ENCODE measurements around the gene TET2. TPM values are rescaled to one million over a fixed set of nuclear protein-coding genes. Genes with fewer than 3 reads are reported as not detected.

Gene TET2
- polyA plus RNA-seq, 3 donors = 22.6 to 47.1 (median 42.5) TPM

DNA sequence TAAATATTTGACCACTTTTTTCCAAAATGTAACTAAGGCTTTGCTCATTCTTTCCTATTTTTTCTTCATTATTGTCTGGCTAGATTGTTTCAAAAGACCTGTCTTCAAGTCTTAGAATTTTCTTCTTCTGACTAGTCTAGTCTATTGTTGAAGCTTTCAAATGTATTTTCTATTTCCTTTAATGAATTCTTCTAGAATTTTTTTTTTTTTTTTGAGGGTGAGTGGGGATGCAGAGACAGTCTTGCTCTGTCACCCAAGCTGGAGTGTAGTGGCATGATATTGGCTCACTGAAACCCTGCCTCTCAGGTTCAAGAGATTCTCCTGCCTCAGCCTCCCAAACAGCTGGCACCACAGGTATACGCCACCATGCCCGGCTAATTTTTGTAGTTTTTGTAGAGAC, 141.4 kb downstream of the TET2 start:
- H3K36me3 Mint-ChIP-seq = peaks cover 0 to 4% of the 10 kb centered on the region in 2 donors
- no peak for DNase-seq
- Histone ChIP-seq H3K79me2 (ENCODE audit: insufficient read depth, low read length) (no peaks in the 10 kb centered on the region), H3K27me3 (ENCODE audit: control insufficient read depth in 2 of 2, insufficient read depth in 2 of 2, low read length in 2 of 2) (no peaks in the 10 kb centered on the region), H2AFZ (ENCODE audit: insufficient read depth, low read depth, low read length, poor library complexity, severe bottlenecking) (no peak overlapping the region), H3K4me3 (replicated peaks in 1 of 3; ENCODE audit: low read depth in 2 of 3, low read length in 3 of 3) (no peak overlapping the region), H3K4me1 (ENCODE audit: control insufficient read depth in 1 of 2, insufficient read depth in 2 of 2, low read length in 2 of 2) (no peaks in the 10 kb centered on the region), H4K20me1 (ENCODE audit: insufficient read depth, low read length) (no peaks in the 10 kb centered on the region), H3K27ac (ENCODE audit: low read depth in 1 of 2, low read length in 2 of 2) (no peak overlapping the region), H3K4me2 (replicated peaks; ENCODE audit: extremely low read depth, low read length, poor library complexity, severe bottlenecking) (no peak overlapping the region), H3K9ac (ENCODE audit: insufficient read depth, low read length, poor library complexity, severe bottlenecking) (no peak overlapping the region), H3K9me3 (replicated peaks in 1 of 2; ENCODE audit: control insufficient read depth in 1 of 2, insufficient read depth in 1 of 2, low read length in 2 of 2) (peaks cover 11 to 13% of the 10 kb centered on the region in 2 donors), H3K36me3 (replicated peaks in 1 of 2; ENCODE audit: control insufficient read depth in 1 of 2, insufficient read depth in 2 of 2, low read length in 2 of 2) (no peaks in the 10 kb centered on the region)
- no peaks in the 10 kb centered on the region for H3K27me3 Mint-ChIP-seq (ENCODE audit: low read depth in 3 of 3)
- H3K4me1 Mint-ChIP-seq = peaks cover 7% of the 10 kb centered on the region
- H3K27ac Mint-ChIP-seq = no peak overlapping the region
- TF ChIP-seq, protein P1, sequence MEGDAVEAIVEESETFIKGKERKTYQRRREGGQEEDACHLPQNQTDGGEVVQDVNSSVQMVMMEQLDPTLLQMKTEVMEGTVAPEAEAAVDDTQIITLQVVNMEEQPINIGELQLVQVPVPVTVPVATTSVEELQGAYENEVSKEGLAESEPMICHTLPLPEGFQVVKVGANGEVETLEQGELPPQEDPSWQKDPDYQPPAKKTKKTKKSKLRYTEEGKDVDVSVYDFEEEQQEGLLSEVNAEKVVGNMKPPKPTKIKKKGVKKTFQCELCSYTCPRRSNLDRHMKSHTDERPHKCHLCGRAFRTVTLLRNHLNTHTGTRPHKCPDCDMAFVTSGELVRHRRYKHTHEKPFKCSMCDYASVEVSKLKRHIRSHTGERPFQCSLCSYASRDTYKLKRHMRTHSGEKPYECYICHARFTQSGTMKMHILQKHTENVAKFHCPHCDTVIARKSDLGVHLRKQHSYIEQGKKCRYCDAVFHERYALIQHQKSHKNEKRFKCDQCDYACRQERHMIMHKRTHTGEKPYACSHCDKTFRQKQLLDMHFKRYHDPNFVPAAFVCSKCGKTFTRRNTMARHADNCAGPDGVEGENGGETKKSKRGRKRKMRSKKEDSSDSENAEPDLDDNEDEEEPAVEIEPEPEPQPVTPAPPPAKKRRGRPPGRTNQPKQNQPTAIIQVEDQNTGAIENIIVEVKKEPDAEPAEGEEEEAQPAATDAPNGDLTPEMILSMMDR (IDR thresholded peaks at IDR 0.05) = no peak
- no CpG with 5 or more reads among the region's 2 CpGs for WGBS (ENCODE audit: insufficient coverage)
- no peak overlapping the region for H3K4me3 Mint-ChIP-seq
- H3K9me3 Mint-ChIP-seq = peaks cover 11 to 17% (median 14%) of the 10 kb centered on the region in 7 donors
- intact Hi-C loops (cut with micrococcal nuclease) = no loop called here

DNA sequence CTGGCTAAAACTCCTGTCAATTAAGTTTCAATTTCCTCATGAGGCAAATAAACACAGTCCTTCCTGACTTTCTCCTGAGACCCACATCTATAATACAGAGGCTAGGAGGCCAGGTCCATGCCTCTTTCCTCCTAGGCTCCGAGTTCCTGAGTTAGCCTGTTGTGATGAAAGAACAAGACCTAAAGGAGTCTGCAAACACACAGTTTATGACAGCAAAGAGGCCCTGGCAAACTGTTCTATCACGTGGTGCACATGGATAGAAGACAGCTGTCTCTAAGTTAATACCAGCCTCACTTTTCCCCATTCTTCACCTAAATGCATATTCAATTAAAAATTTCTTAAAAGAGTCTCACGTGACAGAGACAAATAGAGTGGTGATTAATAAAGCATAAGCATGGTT, 145.2 kb downstream of the TET2 start:
- no peak overlapping the region for H3K27ac ChIP-seq (ENCODE audit: low read depth in 1 of 2, low read length in 2 of 2)
- H3K4me3 Mint-ChIP-seq = no peak overlapping the region

More for the DNA sequence above, 145.2 kb downstream of the TET2 start:
- H2AFZ ChIP-seq (ENCODE audit: insufficient read depth, low read depth, low read length, poor library complexity, severe bottlenecking) = no peak overlapping the region
- intact Hi-C loops (cut with micrococcal nuclease) = loop anchor here in 1 of 2 donors (10.0 kb wide), 1 partner anchor 173 kb away; no protein-coding TSS in a partner anchor
- 100% methylated on average over 1 of the region's 3 CpGs for WGBS (ENCODE audit: insufficient coverage)
- H3K4me3 ChIP-seq (replicated peaks in 1 of 3; ENCODE audit: low read depth in 2 of 3, low read length in 3 of 3) = no peak overlapping the region
- Mint-ChIP-seq H3K9me3 (peaks cover 9 to 16% (median 13%) of the 10 kb centered on the region in 7 donors), H3K27me3 (ENCODE audit: low read depth in 3 of 3) (peaks cover 0 to 1% (median 0%) of the 10 kb centered on the region in 3 donors), H3K27ac (no peak overlapping the region), H3K36me3 (peaks cover 0 to 4% of the 10 kb centered on the region in 2 donors), H3K4me1 (peaks cover 23% of the 10 kb centered on the region)
- H3K27me3 ChIP-seq (ENCODE audit: control insufficient read depth in 2 of 2, insufficient read depth in 2 of 2, low read length in 2 of 2) = no peaks in the 10 kb centered on the region
- peaks cover 11 to 15% of the 10 kb centered on the region in 2 donors for H3K9me3 ChIP-seq (replicated peaks in 1 of 2; ENCODE audit: control insufficient read depth in 1 of 2, insufficient read depth in 1 of 2, low read length in 2 of 2)
- no peak overlapping the region for H3K4me2 ChIP-seq (replicated peaks; ENCODE audit: extremely low read depth, low read length, poor library complexity, severe bottlenecking)
- H3K79me2 ChIP-seq (ENCODE audit: insufficient read depth, low read length) = no peaks in the 10 kb centered on the region
- peaks cover 18% of the 10 kb centered on the region in 2 donors for H3K4me1 ChIP-seq (ENCODE audit: control insufficient read depth in 1 of 2, insufficient read depth in 2 of 2, low read length in 2 of 2)
- no peak for DNase-seq
- TF ChIP-seq, protein P1 (IDR thresholded peaks at IDR 0.05) = no peak
- no peaks in the 10 kb centered on the region for H4K20me1 ChIP-seq (ENCODE audit: insufficient read depth, low read length)
- H3K36me3 ChIP-seq (replicated peaks in 1 of 2; ENCODE audit: control insufficient read depth in 1 of 2, insufficient read depth in 2 of 2, low read length in 2 of 2) = no peaks in the 10 kb centered on the region
- H3K9ac ChIP-seq (ENCODE audit: insufficient read depth, low read length, poor library complexity, severe bottlenecking) = no peak overlapping the region

Measured in CD14-positive monocyte (primary cell).